ENCODE measurements around the gene TLDC2.

Gene TLDC2

GRCh38 chr20:36865861-36866149 is 10.1 kb upstream of the TLDC2 start:
- Histone ChIP-seq H3K27ac (replicated peaks) (no peak overlapping the region), H3K4me3 (replicated peaks; ENCODE audit: insufficient read depth, low read length) (no peak overlapping the region), H3K27me3 (ENCODE audit: insufficient read depth, poor library complexity, severe bottlenecking) (no peaks in the 10 kb centered on the region)
- TF ChIP-seq CTCF (IDR thresholded peaks at IDR 0.05; ENCODE audit: insufficient read depth, low read length): no peak
- TF ChIP-seq SPI1 (IDR thresholded peaks at IDR 0.05; ENCODE audit: borderline replicate concordance, low read depth): no peak
- no peak for DNase-seq (ENCODE audit: low read depth in 1 of 2, low spot score in 1 of 2)

DNA sequence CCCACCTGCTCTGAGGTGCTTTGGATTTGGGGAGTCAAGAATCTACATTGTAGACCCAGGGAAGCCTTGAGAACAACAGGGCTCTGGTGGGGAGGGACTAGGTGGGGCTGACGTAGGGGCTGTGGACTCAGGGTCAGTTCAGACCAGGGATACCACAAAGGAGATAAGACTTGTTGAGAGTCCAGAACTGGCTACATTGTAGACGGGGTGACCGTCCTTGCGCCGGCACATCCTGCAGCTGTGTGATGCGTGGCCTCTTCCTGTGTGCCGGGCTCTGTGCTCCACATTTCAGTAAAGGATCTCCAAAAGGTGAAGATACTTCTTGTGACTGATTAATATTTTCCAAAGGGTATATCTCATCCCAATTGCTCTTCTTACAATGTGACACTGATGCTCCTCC is 9.8 kb upstream of the TLDC2 start:
- TF ChIP-seq, protein P1, sequence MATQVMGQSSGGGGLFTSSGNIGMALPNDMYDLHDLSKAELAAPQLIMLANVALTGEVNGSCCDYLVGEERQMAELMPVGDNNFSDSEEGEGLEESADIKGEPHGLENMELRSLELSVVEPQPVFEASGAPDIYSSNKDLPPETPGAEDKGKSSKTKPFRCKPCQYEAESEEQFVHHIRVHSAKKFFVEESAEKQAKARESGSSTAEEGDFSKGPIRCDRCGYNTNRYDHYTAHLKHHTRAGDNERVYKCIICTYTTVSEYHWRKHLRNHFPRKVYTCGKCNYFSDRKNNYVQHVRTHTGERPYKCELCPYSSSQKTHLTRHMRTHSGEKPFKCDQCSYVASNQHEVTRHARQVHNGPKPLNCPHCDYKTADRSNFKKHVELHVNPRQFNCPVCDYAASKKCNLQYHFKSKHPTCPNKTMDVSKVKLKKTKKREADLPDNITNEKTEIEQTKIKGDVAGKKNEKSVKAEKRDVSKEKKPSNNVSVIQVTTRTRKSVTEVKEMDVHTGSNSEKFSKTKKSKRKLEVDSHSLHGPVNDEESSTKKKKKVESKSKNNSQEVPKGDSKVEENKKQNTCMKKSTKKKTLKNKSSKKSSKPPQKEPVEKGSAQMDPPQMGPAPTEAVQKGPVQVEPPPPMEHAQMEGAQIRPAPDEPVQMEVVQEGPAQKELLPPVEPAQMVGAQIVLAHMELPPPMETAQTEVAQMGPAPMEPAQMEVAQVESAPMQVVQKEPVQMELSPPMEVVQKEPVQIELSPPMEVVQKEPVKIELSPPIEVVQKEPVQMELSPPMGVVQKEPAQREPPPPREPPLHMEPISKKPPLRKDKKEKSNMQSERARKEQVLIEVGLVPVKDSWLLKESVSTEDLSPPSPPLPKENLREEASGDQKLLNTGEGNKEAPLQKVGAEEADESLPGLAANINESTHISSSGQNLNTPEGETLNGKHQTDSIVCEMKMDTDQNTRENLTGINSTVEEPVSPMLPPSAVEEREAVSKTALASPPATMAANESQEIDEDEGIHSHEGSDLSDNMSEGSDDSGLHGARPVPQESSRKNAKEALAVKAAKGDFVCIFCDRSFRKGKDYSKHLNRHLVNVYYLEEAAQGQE (IDR thresholded peaks at IDR 0.05; ENCODE audit: insufficient replicate concordance, low read depth): no peak
- no peak overlapping the region for H3K27ac ChIP-seq (replicated peaks)
- H3K4me3 ChIP-seq (replicated peaks; ENCODE audit: insufficient read depth, low read length): no peak overlapping the region
- H3K27me3 ChIP-seq (ENCODE audit: insufficient read depth, poor library complexity, severe bottlenecking): no peaks in the 10 kb centered on the region
- no peak for DNase-seq (ENCODE audit: low read depth in 1 of 2, low spot score in 1 of 2)

GRCh38 chr20:36866681-36867495 is 9.1 kb upstream of the TLDC2 start:
- Histone ChIP-seq H3K27me3 (ENCODE audit: insufficient read depth, poor library complexity, severe bottlenecking) (no peaks in the 10 kb centered on the region), H3K4me3 (replicated peaks; ENCODE audit: insufficient read depth, low read length) (no peak overlapping the region), H3K27ac (replicated peaks) (no peak overlapping the region)
- TF ChIP-seq CTCF (IDR thresholded peaks at IDR 0.05; ENCODE audit: insufficient read depth, low read length) (no peak), GABPA (IDR thresholded peaks at IDR 0.05; ENCODE audit: low read depth) (no peak), POLR2AphosphoS5 (IDR thresholded peaks at IDR 0.05; ENCODE audit: low read depth) (no peak), SPI1 (IDR thresholded peaks at IDR 0.05; ENCODE audit: borderline replicate concordance, low read depth) (no peak)
- TF ChIP-seq, protein P1 (IDR thresholded peaks at IDR 0.05; ENCODE audit: insufficient replicate concordance, low read depth): no peak
- DNase-seq (ENCODE audit: low read depth in 1 of 2, low spot score in 1 of 2): no peak

DNA sequence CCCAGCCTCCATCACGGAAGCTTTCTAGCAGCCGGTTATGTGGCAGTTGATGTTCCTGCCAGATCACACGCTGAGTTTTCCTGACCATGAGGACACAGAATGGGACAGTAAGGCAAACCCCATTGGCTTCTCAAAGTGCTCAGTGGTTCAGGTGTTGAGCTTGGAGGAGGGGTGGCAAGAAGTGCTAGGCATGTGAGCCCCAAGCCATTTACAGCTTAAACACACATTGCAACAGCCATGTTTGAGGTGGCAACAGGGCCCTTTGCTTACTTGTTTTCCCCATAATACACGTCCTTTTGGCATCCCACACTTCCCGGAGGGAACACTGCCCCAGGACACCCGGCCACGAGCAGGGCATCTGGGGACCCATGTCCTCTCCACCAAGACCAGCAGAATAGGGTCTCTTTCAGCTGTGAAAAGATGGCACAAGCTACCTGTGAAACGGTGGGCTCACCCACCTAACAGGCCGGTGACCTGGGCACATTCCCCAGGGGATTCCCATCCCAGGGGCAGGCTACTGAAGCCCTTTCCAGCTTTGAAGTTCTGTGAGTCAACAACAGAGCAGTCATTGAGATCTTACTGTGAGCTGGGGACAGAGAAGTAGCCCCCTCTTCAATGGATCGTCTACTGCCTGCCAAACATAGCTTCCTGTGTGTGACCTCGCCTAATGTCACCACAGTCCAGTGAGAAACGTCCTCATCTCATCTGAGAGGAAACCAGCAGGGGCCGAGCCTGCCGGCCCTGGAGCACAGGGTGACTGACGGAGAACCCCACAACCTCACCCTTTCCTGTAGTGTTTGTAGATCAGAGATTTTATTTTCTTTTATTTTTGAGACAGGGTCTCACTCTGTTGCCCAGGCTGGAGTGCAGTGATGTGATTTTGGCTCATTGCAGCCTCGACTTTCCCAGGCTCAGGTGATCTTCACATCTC is 4.0 kb upstream of the TLDC2 start:
- H3K27ac ChIP-seq (replicated peaks): no peak overlapping the region
- no peaks in the 10 kb centered on the region for H3K27me3 ChIP-seq (ENCODE audit: insufficient read depth, poor library complexity, severe bottlenecking)
- DNase-seq (ENCODE audit: low read depth in 1 of 2, low spot score in 1 of 2): no peak
- TF ChIP-seq, protein P1 (IDR thresholded peaks at IDR 0.05; ENCODE audit: insufficient replicate concordance, low read depth): no peak
- H3K4me3 ChIP-seq (replicated peaks; ENCODE audit: insufficient read depth, low read length): no peak overlapping the region
